D341Med (cell line): ENCODE measurements around the gene ATP2A3.
A peak's percentile ranks its signal among the peaks of the same experiment; 100 is the strongest.

Experiments used
- DNase-seq: peaks from one replicate; pipeline ENCODE4 v3.0.0; 2012; ENCODE audit warnings: low spot score

Gene ATP2A3

GRCh38 chr17:3911271-3912053, 52.8 kb downstream of the ATP2A3 start:
- DNase-seq, result no peak

DNA sequence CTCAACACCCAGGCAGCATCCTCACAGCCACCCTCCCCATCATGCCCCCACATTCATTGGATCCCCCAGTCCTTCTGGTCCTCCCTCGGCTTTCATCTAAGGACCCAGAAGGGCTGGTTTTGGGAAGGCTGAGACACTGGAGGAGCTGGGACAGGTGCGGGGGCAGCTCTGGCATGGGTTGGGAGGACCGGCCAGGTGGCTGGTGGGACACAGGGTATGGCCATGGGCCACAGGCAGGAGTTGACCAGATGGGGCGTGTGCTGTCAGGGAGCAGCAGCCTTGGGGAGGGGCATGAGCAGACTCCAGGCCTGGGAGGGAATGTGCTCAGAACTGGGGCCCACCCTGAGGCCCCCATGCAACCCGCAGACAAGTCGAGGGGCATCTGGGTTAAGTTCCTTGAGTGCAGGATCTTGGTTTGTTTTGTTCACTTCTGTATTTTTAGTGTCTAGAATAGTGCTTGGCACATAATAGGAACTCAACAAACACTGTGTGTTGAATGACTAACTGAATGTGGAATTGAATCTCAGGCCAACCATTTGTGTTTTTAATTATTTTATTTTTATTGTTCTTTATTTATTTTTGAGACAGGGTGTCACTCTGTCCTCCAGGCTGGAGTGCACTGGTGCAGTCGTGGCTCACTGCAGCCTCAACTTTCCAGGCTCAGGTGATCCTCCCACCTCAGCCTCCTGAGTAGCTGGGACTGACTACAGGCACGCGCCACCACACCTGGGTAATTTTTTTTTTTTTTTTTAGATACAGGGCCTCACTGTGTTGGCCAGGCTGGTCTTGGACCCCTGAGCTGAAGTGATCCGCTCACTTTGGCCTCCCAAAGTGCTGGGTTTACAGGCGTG, 53.6 kb downstream of the ATP2A3 start:
- no peak for DNase-seq

DNA sequence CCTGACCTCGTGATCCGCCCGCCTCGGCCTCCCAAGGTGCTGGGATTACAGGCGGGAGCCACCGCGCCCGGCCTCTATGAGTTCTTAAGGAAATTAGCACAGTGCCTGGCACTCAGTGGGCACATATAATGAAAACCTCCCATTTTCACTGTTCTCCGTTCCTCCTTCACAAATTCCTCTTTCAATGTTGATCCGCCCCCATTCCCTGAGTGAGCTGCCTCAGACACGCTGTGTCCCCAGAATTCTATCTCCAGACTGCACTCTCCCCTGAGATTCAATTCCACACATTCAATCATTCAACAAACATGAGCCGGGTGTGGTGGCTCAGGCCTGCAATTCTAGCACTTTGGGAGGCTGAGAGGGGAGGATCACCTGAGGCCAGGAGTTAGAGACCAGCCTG, 55.0 kb downstream of the ATP2A3 start:
- no peak for DNase-seq

DNA sequence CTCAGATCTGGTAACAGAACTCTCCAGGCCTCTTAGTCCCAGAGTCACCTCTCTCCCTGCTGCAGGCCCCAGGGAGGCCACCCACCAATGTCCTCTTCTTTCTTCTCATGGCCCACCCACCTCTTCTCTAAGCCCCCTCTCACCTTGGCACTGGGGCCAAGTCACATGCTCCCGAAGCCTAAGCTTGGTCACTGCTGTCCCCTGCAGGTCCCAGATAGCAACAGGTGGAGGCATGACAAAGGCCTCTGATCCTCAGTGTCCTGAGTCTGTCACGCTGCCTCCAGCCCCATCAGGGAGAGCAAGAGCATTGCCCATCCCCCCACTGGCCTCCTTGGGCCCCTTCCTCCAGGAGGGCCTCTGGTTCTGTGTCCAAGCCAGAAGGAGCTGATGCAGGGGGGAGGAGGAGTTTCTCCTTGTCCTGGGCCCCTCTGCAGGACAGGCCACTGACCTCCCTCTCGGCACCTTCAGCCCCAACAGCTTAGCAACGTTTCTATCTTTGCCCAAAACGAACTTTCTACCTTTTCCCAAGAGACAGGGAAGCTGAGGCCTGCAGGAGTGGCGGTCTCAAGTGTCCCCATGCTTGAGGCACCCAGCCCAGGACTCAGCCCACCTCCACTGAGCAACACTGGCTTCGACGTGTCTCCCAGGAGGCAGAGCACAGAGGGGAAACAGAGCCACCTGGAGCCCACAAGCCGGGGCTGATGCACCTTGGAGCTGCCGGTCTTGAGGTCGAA, 56.6 kb downstream of the ATP2A3 start:
- DNase-seq, result no peak

DNA sequence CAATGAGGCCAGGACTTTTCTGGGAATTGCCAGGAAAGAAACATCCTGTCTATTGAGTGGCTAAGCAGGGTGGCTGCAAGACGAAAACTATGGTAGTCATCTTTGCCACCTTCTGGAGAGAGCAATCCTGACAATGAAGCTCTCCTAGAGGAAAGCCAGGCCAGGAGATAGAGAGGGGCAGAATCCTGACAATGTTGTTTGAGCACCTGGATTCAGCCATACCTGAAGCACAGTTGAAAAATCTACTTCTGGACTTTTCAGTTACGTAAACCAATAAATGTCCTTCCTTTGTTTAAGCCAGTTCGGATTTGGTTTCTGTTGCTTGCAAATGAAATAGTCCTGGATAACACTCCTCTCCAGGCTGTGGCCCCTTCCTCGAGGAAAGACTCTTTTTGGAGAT, 57.4 kb downstream of the ATP2A3 start:
- DNase-seq, result no peak

DNA sequence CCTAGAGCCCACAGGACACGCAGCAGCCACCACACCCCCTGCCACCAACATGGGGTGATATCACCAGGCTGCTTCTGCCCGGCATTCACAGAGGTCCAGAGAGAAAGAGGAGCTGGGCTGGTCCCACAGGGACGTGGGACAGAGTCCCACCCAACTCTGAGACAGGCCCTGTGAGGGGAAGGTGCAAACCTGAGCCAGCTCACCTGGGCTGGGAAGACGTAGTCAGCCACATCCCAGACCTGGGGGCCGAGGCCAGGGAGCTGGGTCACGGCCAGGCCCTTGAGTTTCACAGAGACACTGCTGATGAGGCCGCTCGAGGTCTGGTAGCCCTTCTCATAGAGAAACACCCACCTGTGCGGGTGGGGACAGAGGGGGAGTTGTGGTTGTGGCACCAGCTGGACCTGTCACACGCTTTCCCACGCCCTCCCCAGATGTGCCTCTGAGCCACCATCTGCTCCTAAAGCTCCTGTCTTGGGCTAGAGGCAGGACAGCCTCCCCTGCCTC, 59.2 kb downstream of the ATP2A3 start:
- DNase-seq, result no peak

- DNase-seq, result no peak
These were observed 59.7 kb downstream of the ATP2A3 start for GRCh38 chr17:3904501-3904900.

GRCh38 chr17:3903881-3904290, 60.4 kb downstream of the ATP2A3 start:
- DNase-seq, result no peak

- no peak for DNase-seq
These were observed 61.0 kb downstream of the ATP2A3 start for GRCh38 chr17:3903051-3903825.

DNA sequence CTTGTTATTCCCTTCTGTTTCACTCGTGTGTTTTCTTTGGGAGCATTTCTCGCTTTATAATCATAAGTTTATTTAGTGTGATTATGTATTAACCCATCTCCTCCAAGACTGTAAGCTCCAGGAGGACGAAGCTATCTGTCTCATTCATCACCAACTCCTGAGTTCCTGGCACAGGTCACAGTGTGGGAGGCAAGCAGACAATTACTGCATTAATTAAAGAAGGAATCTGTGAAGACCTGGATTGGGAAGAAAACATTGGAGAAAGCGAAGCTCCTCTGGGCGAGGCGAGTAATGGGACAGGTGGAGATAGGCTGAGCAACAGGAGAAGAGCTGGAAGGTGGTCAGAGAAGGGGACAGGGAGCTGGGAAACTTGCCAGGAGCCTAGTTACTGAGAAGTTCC, 63.6 kb downstream of the ATP2A3 start:
- no peak for DNase-seq

- no peak for DNase-seq
These were observed 66.5 kb downstream of the ATP2A3 start for GRCh38 chr17:3897731-3898130.

GRCh38 chr17:3896968-3897235, 67.3 kb downstream of the ATP2A3 start:
- no peak for DNase-seq

- DNase-seq, result no peak
These were observed 67.9 kb downstream of the ATP2A3 start for GRCh38 chr17:3896108-3896967.

GRCh38 chr17:3895354-3895753, 68.9 kb downstream of the ATP2A3 start:
- DNase-seq, result no peak

GRCh38 chr17:3894911-3895343, 69.3 kb downstream of the ATP2A3 start:
- DNase-seq, result no peak

- no peak for DNase-seq
These were observed 70.0 kb downstream of the ATP2A3 start for GRCh38 chr17:3894188-3894587.

- no peak for DNase-seq
These were observed 70.5 kb downstream of the ATP2A3 start for GRCh38 chr17:3893720-3894116.

- DNase-seq, result peak; percentile 93
These were observed 71.1 kb downstream of the ATP2A3 start, which contains the start of gene CAMKK1 for GRCh38 chr17:3893003-3893719. CAMKK1 (minus strand) TSS chr17:3893053; CDS start chr17:3885687, 7,366 bp downstream.

DNA sequence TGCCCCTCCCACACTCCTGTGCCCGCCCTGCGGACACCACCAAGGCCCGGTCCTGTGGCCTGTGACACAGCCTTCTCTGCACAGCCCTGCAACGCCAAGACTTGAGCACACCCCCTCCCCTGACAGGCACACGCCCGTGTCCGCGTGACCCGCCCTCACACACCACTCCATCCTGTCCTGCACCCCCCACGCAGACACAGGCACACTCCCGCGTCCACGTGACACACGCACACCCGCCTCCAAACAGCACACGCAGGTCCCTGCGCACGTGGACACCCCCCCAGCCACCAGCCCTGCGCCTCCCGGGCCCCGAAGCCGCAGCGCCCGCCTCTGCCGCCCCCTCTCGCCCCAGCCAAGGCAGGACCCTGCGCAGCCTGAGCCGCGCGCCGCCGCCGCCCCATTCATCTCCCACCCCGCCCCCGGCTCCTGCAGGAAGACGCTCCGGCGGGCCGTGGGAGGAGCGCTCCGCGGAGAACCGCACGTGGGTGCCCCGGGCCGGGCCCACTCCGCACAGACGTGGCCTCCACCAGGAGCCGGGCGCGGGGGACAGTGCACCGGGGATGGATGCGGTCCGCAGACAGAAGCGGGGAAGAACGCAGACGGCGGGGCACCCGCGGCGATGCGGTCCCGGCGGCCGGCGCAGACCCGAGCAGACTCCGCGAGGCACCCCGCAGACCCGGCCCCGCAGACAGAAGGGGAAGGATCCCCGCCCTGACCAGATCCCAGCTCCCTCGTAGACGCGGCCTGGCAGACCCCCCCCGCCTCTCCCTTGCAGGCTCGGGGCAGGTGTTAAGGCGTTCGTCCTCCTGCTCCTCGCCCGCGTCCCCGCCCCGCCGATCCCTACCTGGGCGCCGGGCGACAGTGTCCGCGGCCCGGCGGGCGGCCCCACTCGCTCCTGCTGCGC, 71.9 kb downstream of the ATP2A3 start:
- DNase-seq, result peak; percentile 53
